A673 (cell line): ENCODE results near the gene ESPN.
"Not testable (repeated sequence)": the region's sequence is repeated elsewhere in the genome, so short reads cannot be mapped to it uniquely, and the experiment has no call there.

Source experiments
- EZH2 ChIP-seq: fragments of 200-600 bp; sonication (generic); IDR thresholded peaks from 2 replicates; pipeline ENCODE4 v1.6.1; 2017; ENCODE audit warnings: borderline replicate concordance, low read depth, mild to moderate bottlenecking, mixed read lengths, antibody characterized with exemption, low read length; ENCODE audit not compliant: poor library complexity, severe bottlenecking
- TF ChIP-seq, protein P1 (sequence below): fragments of 300-800, 200-600 bp; sonication (generic); conservative IDR thresholded peaks from 2 replicates; pipeline ENCODE4 v1.5.1; 2017; ENCODE audit warnings: low read depth, mild to moderate bottlenecking, antibody characterized with exemption, low read length, moderate library complexity, mixed read lengths

DNA sequence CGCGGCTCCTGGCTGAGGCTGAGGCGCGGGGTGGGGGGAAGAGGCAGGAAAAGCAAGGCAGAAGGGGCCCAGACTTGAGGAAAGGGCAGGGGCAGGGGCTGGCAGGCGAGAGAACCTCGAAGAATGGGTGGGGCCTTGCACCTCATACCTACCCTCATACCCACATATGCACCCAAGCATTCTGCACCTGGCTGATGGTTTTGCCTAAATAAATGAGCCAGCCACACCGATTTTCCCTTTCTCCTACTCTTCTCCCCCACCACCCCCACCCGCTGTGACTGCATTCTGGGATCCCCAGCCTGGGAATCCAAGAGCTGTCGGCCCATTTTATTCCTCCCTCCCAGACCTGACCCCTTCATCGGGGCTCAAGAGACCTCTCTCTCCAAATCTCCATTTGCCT lies 25.9 kb downstream of the ESPN start:
- TF ChIP-seq, protein P1, sequence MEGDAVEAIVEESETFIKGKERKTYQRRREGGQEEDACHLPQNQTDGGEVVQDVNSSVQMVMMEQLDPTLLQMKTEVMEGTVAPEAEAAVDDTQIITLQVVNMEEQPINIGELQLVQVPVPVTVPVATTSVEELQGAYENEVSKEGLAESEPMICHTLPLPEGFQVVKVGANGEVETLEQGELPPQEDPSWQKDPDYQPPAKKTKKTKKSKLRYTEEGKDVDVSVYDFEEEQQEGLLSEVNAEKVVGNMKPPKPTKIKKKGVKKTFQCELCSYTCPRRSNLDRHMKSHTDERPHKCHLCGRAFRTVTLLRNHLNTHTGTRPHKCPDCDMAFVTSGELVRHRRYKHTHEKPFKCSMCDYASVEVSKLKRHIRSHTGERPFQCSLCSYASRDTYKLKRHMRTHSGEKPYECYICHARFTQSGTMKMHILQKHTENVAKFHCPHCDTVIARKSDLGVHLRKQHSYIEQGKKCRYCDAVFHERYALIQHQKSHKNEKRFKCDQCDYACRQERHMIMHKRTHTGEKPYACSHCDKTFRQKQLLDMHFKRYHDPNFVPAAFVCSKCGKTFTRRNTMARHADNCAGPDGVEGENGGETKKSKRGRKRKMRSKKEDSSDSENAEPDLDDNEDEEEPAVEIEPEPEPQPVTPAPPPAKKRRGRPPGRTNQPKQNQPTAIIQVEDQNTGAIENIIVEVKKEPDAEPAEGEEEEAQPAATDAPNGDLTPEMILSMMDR: not testable (repeated sequence)
- TF ChIP-seq EZH2: not testable (repeated sequence)
